Mesothelial cell of epicardium (in vitro differentiated cells): ENCODE measurements around the gene NAPB. TPM values are rescaled to one million over a fixed set of nuclear protein-coding genes. Genes with fewer than 3 reads are reported as not detected.

Experiments
- DNase-seq, 2 experiments: peaks; one replicate each; pipeline ENCODE4 v3.0.0; 2021; ENCODE audit warnings: low spot score in 2 of 2; ENCODE audit not compliant: unreplicated experiment in 2 of 2
- H3K27ac Mint-ChIP-seq: 2 replicates; pipeline ENCODE4 v1.8.0; 2021; ENCODE audit warnings: mixed read lengths
- H3K27me3 Mint-ChIP-seq: 2 replicates; pipeline ENCODE4 v1.8.0; 2021; ENCODE audit warnings: low read depth, mixed read lengths
- H3K36me3 Mint-ChIP-seq: 2 replicates; pipeline ENCODE4 v1.8.0; 2021; ENCODE audit warnings: mixed read lengths
- H3K4me1 Mint-ChIP-seq: 2 replicates; pipeline ENCODE4 v1.8.0; 2021; ENCODE audit warnings: mixed read lengths
- H3K4me3 Mint-ChIP-seq: 2 replicates; pipeline ENCODE4 v1.8.0; 2021; ENCODE audit warnings: mild to moderate bottlenecking, moderate library complexity, mixed read lengths
- H3K9me3 Mint-ChIP-seq: 2 replicates; pipeline ENCODE4 v1.8.0; 2021; ENCODE audit warnings: mixed read lengths
- CTCF ChIP-seq: fragments of 200-600 bp; sonication (generic); IDR thresholded peaks from one replicate; pipeline ENCODE4 v1.5.0; 2021; ENCODE audit warnings: antibody characterized with exemption; ENCODE audit not compliant: unreplicated experiment
- total RNA-seq: library from RNA; stranded (reverse); gene quantifications from 3 replicates; pipeline ENCODE4 v1.2.1, GENCODE V29; 2021

The NAPB gene
- total RNA-seq, 1 donor from 2014 or later: 18.0 TPM

GRCh38 chr20:23326774-23327173 lies 94.5 kb downstream of the NAPB start:
- DNase-seq: no peak
- Mint-ChIP-seq H3K4me3 (no peak overlapping the region), H3K36me3 (no peaks in the 10 kb centered on the region), H3K27me3 (peaks cover 5% of the 10 kb centered on the region), H3K9me3 (peaks cover 9% of the 10 kb centered on the region), H3K4me1 (no peaks in the 10 kb centered on the region), H3K27ac (no peak overlapping the region)
- TF ChIP-seq CTCF: no peak

GRCh38 chr20:23325107-23325506 lies 96.2 kb downstream of the NAPB start:
- Mint-ChIP-seq H3K27ac (no peak overlapping the region), H3K4me1 (no peaks in the 10 kb centered on the region), H3K36me3 (no peaks in the 10 kb centered on the region), H3K4me3 (no peak overlapping the region), H3K27me3 (peaks cover 5% of the 10 kb centered on the region), H3K9me3 (peaks cover 5% of the 10 kb centered on the region)
- DNase-seq: no peak
- no peak for TF ChIP-seq CTCF

Other genes starting within 250 kb of the NAPB start
- 23.7 to 25.5 TPM (median 24.8 TPM) in 3 replicates for gene NXT1, start 70.7 kb downstream of the NAPB start, total RNA-seq
- gene GZF1, start 59.3 kb downstream of the NAPB start, total RNA-seq: 13.9 to 15.3 TPM (median 15.0 TPM) in 3 replicates
- not detected in 3 replicates for gene CSTL1, start 18.2 kb upstream of the NAPB start, total RNA-seq
- not detected in 3 replicates for gene CST11, start 31.4 kb upstream of the NAPB start, total RNA-seq
- not detected in 3 replicates for gene CST8, start 69.6 kb upstream of the NAPB start, total RNA-seq
- not detected in 3 replicates for gene CST9L, start 147.0 kb upstream of the NAPB start, total RNA-seq
- gene CST9, start 184.4 kb upstream of the NAPB start, total RNA-seq: not detected in 3 replicates
- 127 to 138 TPM (median 130 TPM) in 3 replicates for gene CST3, start 216.5 kb upstream of the NAPB start, total RNA-seq